ENCODE results near the gene KRT6B.
"Not testable (repeated sequence)": the region's sequence is repeated elsewhere in the genome, so short reads cannot be mapped to it uniquely, and the experiment has no call there.

The KRT6B gene
- long read RNA-seq, result 0 reads

- Histone ChIP-seq H3K4me3 (replicated peaks; ENCODE audit: insufficient read depth, low read length) (no peak within 1 kb of the TSS), H3K27me3 (ENCODE audit: insufficient read depth, poor library complexity, severe bottlenecking) (peaks cover 4% of the 10 kb centered on the region), H3K27ac (replicated peaks) (no peak within 1 kb of the TSS)
- TF ChIP-seq POLR2AphosphoS5 (IDR thresholded peaks at IDR 0.05; ENCODE audit: low read depth), result no peak
- no peak for TF ChIP-seq REST (IDR thresholded peaks at IDR 0.05; ENCODE audit: insufficient replicate concordance, low read depth)
- TF ChIP-seq CTCF (IDR thresholded peaks at IDR 0.05; ENCODE audit: insufficient read depth, low read length), result no peak
- TF ChIP-seq GABPA (IDR thresholded peaks at IDR 0.05; ENCODE audit: low read depth), result no peak
- no peak for TF ChIP-seq SPI1 (IDR thresholded peaks at IDR 0.05; ENCODE audit: borderline replicate concordance, low read depth)
- DNase-seq (ENCODE audit: low read depth in 1 of 2, low spot score in 1 of 2), result no peak
These were observed at the start of gene KRT6B for GRCh38 chr12:52452101-52452500. TSS of gene KRT6B (minus strand) at chr12:52452146. CDS start at chr12:52452078, 68 bp downstream.

DNA sequence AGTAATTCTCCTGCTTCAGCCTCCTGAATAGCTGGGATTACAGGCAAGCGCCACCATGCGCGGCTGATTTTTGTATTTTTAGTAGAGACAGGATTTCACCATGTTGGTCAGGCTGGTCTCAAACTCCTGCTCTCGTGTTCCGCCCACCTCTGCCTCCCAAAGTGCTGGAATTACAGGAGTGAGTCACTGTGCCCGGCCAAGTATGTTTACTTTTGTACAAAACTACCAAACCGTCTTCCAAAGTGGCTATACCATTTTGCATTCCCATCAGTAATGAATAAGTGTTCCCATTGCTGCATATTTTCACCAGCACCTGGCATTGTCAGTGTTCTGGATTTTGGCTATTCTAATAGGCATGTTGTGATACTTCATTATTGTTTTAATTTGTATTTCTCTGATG, 49.5 kb upstream of the KRT6B start:
- Histone ChIP-seq H3K4me3 (replicated peaks; ENCODE audit: insufficient read depth, low read length) (no peak overlapping the region), H3K27ac (replicated peaks) (no peak overlapping the region), H3K27me3 (ENCODE audit: insufficient read depth, poor library complexity, severe bottlenecking) (peaks cover 7% of the 10 kb centered on the region)
- TF ChIP-seq CTCF (IDR thresholded peaks at IDR 0.05; ENCODE audit: insufficient read depth, low read length), result no peak
- no peak for TF ChIP-seq POLR2AphosphoS5 (IDR thresholded peaks at IDR 0.05; ENCODE audit: low read depth)
- no peak for TF ChIP-seq GABPA (IDR thresholded peaks at IDR 0.05; ENCODE audit: low read depth)
- DNase-seq (ENCODE audit: low read depth in 1 of 2, low spot score in 1 of 2), result no peak

DNA sequence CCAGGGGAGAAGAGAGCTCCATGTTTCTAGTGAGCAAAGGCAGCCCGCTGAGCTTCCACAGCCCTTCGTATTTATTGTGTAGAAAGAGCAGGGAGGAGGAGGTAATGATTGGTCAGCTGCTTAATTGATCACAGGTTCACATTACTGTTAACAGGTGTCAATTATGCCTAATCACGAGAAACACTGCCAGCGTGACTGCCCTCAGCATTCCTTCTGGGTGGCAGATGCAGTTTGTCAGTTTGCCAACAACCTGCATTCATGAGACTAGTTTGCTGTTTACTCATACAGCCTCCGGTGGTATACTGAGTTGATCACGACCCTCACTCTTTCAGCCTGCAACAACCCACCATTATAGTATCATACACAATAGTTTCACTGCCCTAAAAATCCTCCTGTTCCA, 48.6 kb upstream of the KRT6B start:
- DNase-seq (ENCODE audit: low read depth in 1 of 2, low spot score in 1 of 2); H3K27me3 ChIP-seq (ENCODE audit: insufficient read depth, poor library complexity, severe bottlenecking); H3K4me3 ChIP-seq (replicated peaks; ENCODE audit: insufficient read depth, low read length); H3K27ac ChIP-seq (replicated peaks): not testable (repeated sequence)

DNA sequence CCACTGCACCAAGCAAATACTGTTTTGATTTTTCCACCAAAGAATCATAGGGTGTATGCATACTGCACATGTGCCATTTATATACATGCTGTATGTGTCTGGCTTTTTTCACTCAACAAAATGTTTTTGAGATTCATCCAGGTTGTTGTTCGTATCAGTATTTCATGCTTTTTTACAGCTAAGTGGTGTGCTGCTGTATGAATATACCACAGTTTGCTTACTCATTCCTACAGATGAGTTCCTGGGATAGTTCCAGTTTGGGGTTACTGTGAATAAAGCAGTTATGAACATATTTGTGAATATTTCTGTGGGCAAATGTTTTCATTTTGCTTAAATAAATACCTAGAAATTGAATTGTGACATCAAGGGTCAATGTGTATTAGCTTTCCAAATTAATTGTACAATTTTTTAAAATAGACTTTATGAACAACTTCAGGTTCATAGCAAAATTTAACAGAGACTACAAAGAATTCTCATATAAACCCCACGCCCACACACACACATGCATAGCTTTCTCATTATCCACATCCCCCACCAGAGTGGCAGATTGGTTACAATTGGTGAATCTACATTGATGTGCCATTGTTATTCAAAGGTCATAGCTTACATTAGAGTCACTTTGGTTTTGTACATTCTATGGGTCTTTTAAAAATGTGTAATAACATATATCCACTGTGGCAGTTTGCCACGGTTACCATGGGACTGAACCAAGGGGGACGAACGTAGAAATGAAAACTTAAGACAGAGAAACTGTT, 48.0 kb upstream of the KRT6B start:
- peaks cover 2% of the 10 kb centered on the region for H3K27me3 ChIP-seq (ENCODE audit: insufficient read depth, poor library complexity, severe bottlenecking)
- no peak overlapping the region for H3K27ac ChIP-seq (replicated peaks)
- DNase-seq (ENCODE audit: low read depth in 1 of 2, low spot score in 1 of 2), result no peak
- H3K4me3 ChIP-seq (replicated peaks; ENCODE audit: insufficient read depth, low read length), result no peak overlapping the region
- TF ChIP-seq CTCF (IDR thresholded peaks at IDR 0.05; ENCODE audit: insufficient read depth, low read length) (no peak), POLR2AphosphoS5 (IDR thresholded peaks at IDR 0.05; ENCODE audit: low read depth) (no peak), GABPA (IDR thresholded peaks at IDR 0.05; ENCODE audit: low read depth) (no peak), SPI1 (IDR thresholded peaks at IDR 0.05; ENCODE audit: borderline replicate concordance, low read depth) (no peak), REST (IDR thresholded peaks at IDR 0.05; ENCODE audit: insufficient replicate concordance, low read depth) (no peak)

All from HL-60 (cell line).